A549 (cell line): Measurements from ENCODE around the gene NNMT. TPM values are rescaled to one million over a fixed set of nuclear protein-coding genes. Genes with fewer than 3 reads are reported as not detected.

Source experiments
- ATAC-seq, 2 experiments: fragments of 200-7000 bp in 1 of 2; fragments of >200 bp in 1 of 2; cut with Nextera tagmentation in 1 of 2; cut with Tn5 transposase in 1 of 2; 3 replicates each; pipeline versions ENCODE4 v1.8.0 to v1.9.1; 2018 to 2020; ENCODE audit warnings: mild to moderate bottlenecking in 1 of 2, moderate library complexity in 1 of 2
- CTCF ChIA-PET: fragments of 300-600 bp; sonication (Branson Sonifier 250); formaldehyde crosslinking; extraction: SDS; loops from one replicate; lab custom pipeline; 2021; ENCODE audit warnings: antibody characterized with exemption, inconsistent platforms; lab: Yijun Ruan, JAX
- POLR2A ChIA-PET: fragments of 350-600 bp; formaldehyde crosslinking; extraction: SDS; loops from one replicate; lab custom pipeline; 2021; ENCODE audit warnings: antibody characterized with exemption, inconsistent platforms; lab: Yijun Ruan, JAX
- DNase-seq, 2 experiments: peaks; one replicate each; pipeline versions ENCODE4 v3.0.0 to v3.0.0-alpha.2; 2011 to 2016; ENCODE audit warnings: low read depth in 1 of 2, low spot score in 1 of 2
- FAIRE-seq: peaks from 2 replicates; lab custom pipeline; 2011; peaks lifted over from hg19 to GRCh38; lab: Jason Lieb, UNC
- H3K27ac ChIP-seq, 2 experiments: fragments of >200 bp; sonication (Bioruptor Twin); formaldehyde crosslinking; 3 replicates each; pipeline ENCODE4 v1.5.1; 2016 to 2017
- H3K4me1 ChIP-seq: fragments of >200 bp; sonication (Bioruptor Twin); formaldehyde crosslinking; 3 replicates; pipeline ENCODE4 v1.6.1; 2016
- H3K4me2 ChIP-seq: fragments of >200 bp; sonication (Bioruptor Twin); formaldehyde crosslinking; 3 replicates; pipeline ENCODE4 v1.6.1; 2016
- H3K4me3 ChIP-seq: fragments of >200 bp; sonication (Bioruptor Twin); formaldehyde crosslinking; 3 replicates; pipeline ENCODE4 v1.5.1; 2016
- H3K9me3 ChIP-seq: fragments of >200 bp; sonication (Bioruptor Twin); formaldehyde crosslinking; 3 replicates; pipeline ENCODE4 v1.6.1; 2016
- CBX8 ChIP-seq: fragments of 200-600 bp; sonication (generic); IDR thresholded peaks from 2 replicates; pipeline ENCODE4 v1.6.1; 2016
- CHD2 ChIP-seq: fragments of 150-350 bp; IDR thresholded peaks from 2 replicates; pipeline ENCODE4 v1.6.1; 2014; ENCODE audit warnings: low read length; ENCODE audit not compliant: partially characterized antibody
- EHF ChIP-seq: fragments of 250-450 bp; sonication (Bioruptor Pico); IDR thresholded peaks from 2 replicates; pipeline ENCODE4 v1.5.0; 2020; ENCODE audit warnings: mild to moderate bottlenecking
- FOSL2 ChIP-seq, 2 experiments: fragments of 450-650 bp in 1 of 2; fragments of >200 bp in 1 of 2; sonication (Bioruptor Twin) in 1 of 2; formaldehyde crosslinking; IDR thresholded peaks; 2 replicates each; pipeline versions ENCODE4 v1.5.0 to v1.6.1; 2016 to 2020; ENCODE audit warnings: mild to moderate bottlenecking in 1 of 2, moderate library complexity in 1 of 2
- FOXS1 ChIP-seq: fragments of 250-450 bp; sonication (Bioruptor Pico); IDR thresholded peaks from 2 replicates; pipeline ENCODE4 v1.5.0; 2020; ENCODE audit warnings: mild to moderate bottlenecking, moderate library complexity
- GATA3 ChIP-seq: IDR thresholded peaks from 2 replicates; pipeline ENCODE4 v1.6.1; 2012; ENCODE audit warnings: borderline replicate concordance
- HEYL ChIP-seq: fragments of 250-450 bp; sonication (Bioruptor Pico); IDR thresholded peaks from 2 replicates; pipeline ENCODE4 v1.8.0; 2021; ENCODE audit warnings: mild to moderate bottlenecking, moderate library complexity
- JUN ChIP-seq, 2 experiments: fragments of >200 bp; sonication (Bioruptor Twin); formaldehyde crosslinking; IDR thresholded peaks; 2 replicates in 1 of 2; 3 replicates in 1 of 2; pipeline ENCODE4 v1.6.1; 2016 to 2017
- KDM1A ChIP-seq: fragments of 200-600 bp; sonication (generic); IDR thresholded peaks from 2 replicates; pipeline ENCODE4 v1.6.1; 2016; ENCODE audit warnings: low read depth, mild to moderate bottlenecking
- MAFK ChIP-seq: fragments of 450-650 bp; IDR thresholded peaks from 2 replicates; pipeline ENCODE4 v1.6.1; 2014; ENCODE audit not compliant: partially characterized antibody
- MAZ ChIP-seq: fragments of 150-350 bp; IDR thresholded peaks from 2 replicates; pipeline ENCODE4 v1.6.1; 2014; ENCODE audit warnings: antibody characterized with exemption, low read depth, low read length, borderline replicate concordance
- PHF8 ChIP-seq: fragments of 200-600 bp; sonication (generic); IDR thresholded peaks from 2 replicates; pipeline ENCODE4 v1.6.1; 2016; ENCODE audit warnings: low read depth, mild to moderate bottlenecking, antibody characterized with exemption, moderate library complexity, borderline replicate concordance
- POLR2AphosphoS2 ChIP-seq: conservative IDR thresholded peaks from 2 replicates; pipeline ENCODE4 v1.6.1; 2012; ENCODE audit warnings: low read length, improper control_type of control experiment, inconsistent platforms
- RARB ChIP-seq: fragments of 250-450 bp; sonication (Bioruptor Pico); IDR thresholded peaks from 2 replicates; pipeline ENCODE4 v1.8.0; 2021; ENCODE audit warnings: mild to moderate bottlenecking, moderate library complexity
- RNF2 ChIP-seq: fragments of 200-600 bp; sonication (generic); IDR thresholded peaks from 2 replicates; pipeline ENCODE4 v1.6.1; 2016; ENCODE audit warnings: low read depth, mild to moderate bottlenecking, antibody characterized with exemption, moderate library complexity, borderline replicate concordance
- SMC3 ChIP-seq: fragments of >200 bp; sonication (Bioruptor Twin); formaldehyde crosslinking; IDR thresholded peaks from 3 replicates; pipeline ENCODE4 v1.6.1; 2018; ENCODE audit warnings: inconsistent platforms
- SREBF2 ChIP-seq: fragments of 450-650 bp; IDR thresholded peaks from 2 replicates; pipeline ENCODE4 v1.6.1; 2014; ENCODE audit warnings: mild to moderate bottlenecking, moderate library complexity
- TP53 ChIP-seq: fragments of 250-450 bp; sonication (Bioruptor Pico); IDR thresholded peaks from 2 replicates; pipeline ENCODE4 v1.5.0; 2021; ENCODE audit warnings: mild to moderate bottlenecking, moderate library complexity
- ZNF302 ChIP-seq: fragments of 250-450 bp; sonication (Bioruptor Pico); IDR thresholded peaks from 2 replicates; pipeline ENCODE4 v1.9.0; 2021; ENCODE audit warnings: inconsistent platforms, mild to moderate bottlenecking, moderate library complexity
- ZSCAN20 ChIP-seq: fragments of 250-450 bp; sonication (Bioruptor Pico); IDR thresholded peaks from 2 replicates; pipeline ENCODE4 v1.8.0; 2022; ENCODE audit warnings: mild to moderate bottlenecking, moderate library complexity
- WGBS: methylation state at CpG from one replicate; pipeline ENCODE4 v1.1.6; 2017; ENCODE audit errors: missing lambda C conversion rate; 5-methylcytosine and 5-hydroxymethylcytosine counted together
- polyA plus RNA-seq, 4 experiments: library from polyadenylated mRNA; depleted of rRNA in 3 of 4; stranded (reverse); fragments of >200 nt; fragmentation: RNase III in 1 of 4; extraction: RNeasy Plus Mini Kit Qiagen cat#74134 plus additional on column Dnase treatment in 1 of 4; gene quantifications; 2 replicates in 3 of 4; 3 replicates in 1 of 4; pipeline ENCODE4 v1.2.3, GENCODE V29; 2011 to 2017
- TF ChIP-seq, protein P1 (sequence below): fragments of 250-450 bp; sonication (Bioruptor Pico); IDR thresholded peaks from 2 replicates; pipeline ENCODE4 v1.5.0; 2021; ENCODE audit warnings: mild to moderate bottlenecking, moderate library complexity, borderline replicate concordance
- TF ChIP-seq, protein P2 (sequence below): fragments of 250-450 bp; sonication (Bioruptor Pico); IDR thresholded peaks from 2 replicates; pipeline ENCODE4 v1.5.0; 2020; ENCODE audit warnings: low read depth, mild to moderate bottlenecking, moderate library complexity
- TF ChIP-seq, protein P3 (sequence below): IDR thresholded peaks from 2 replicates; pipeline ENCODE4 v1.6.1; 2012
- TF ChIP-seq, protein P4 (sequence below): fragments of >200 bp; sonication (Bioruptor Twin); formaldehyde crosslinking; IDR thresholded peaks from 2 replicates; pipeline ENCODE4 v1.6.1; 2016

The NNMT gene
- polyA plus RNA-seq, 2 of the 4 experiments (the other 2 are of a cell fraction): 285 to 421 TPM

DNA sequence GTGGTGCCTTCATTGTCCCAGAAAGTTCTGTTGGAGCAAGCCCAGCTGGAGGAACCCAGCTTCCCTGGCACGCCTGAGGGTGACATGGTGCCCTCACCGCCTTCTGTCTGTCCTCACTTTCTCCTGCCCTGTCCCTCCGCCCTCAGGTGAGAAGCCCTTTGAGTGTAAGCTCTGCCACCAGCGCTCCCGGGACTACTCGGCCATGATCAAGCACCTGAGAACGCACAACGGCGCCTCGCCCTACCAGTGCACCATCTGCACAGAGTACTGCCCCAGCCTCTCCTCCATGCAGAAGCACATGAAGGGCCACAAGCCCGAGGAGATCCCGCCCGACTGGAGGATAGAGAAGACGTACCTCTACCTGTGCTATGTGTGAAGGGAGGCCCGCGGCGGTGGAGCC lies 46.0 kb upstream of the NNMT start (continued):
- TF ChIP-seq RARB (CRISPR knock-in tag): no peak

DNA sequence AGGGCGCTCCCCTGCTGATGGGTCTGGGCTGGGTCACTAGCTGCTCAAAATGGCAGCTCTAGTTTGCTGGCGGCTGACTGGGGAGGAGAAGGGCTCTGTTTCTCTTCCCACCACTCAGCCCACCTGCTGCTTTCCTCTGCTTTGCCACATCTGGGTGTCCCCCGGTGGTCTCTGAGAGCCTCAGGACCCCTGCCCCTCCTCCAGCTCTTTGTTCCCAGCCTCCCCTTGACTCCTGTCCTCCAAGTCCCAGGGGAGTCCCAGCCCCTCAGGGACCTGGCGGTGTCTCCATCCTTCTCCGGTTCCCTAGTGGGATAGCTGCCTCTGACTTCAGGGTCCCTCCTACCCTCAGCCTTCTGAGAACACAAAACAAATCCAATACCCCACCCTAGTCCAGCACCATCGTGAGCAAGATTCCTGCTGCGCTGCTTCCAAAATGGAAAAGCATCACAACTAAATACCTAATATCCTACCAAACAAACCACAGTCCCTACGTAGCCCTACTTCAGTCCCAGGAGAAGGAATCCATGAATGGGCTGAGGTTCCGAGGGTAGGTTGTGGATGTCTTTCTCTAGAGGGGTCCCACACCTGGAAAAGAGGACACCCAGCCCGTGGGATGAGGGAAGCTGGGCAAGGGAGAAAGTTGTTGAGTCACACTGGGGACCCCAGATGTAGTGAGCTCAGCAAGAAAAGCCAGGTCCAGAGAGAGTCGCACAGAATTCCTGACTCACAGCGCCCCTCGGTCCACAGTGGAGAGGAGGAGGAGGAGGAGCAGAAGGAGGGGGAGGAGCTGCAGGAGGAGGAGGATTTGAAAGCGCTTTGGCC lies 45.0 kb upstream of the NNMT start:
- 66% methylated on average over 12 of the region's 14 CpGs for WGBS
- no peak overlapping the region for H3K27ac ChIP-seq
- no peak for TF ChIP-seq KDM1A
- no peak for TF ChIP-seq EHF (CRISPR knock-in tag)
- TF ChIP-seq FOXS1 (CRISPR knock-in tag): no peak
- TF ChIP-seq MAFK: no peak
- no peaks in the 10 kb centered on the region for H3K9me3 ChIP-seq
- CTCF ChIA-PET: interaction anchor here (1.2 to 6.2 kb wide), 2 partner anchors 10 to 214 kb away, joined by 3 to 56 read pairs; no protein-coding TSS in a partner anchor
- POLR2A ChIA-PET: no interaction called here
- H3K4me2 ChIP-seq: no peak overlapping the region
- no peaks in the 10 kb centered on the region for H3K4me1 ChIP-seq
- no peak for FAIRE-seq
- H3K4me3 ChIP-seq: no peak overlapping the region
- DNase-seq: no peak
- ATAC-seq: no peak

DNA sequence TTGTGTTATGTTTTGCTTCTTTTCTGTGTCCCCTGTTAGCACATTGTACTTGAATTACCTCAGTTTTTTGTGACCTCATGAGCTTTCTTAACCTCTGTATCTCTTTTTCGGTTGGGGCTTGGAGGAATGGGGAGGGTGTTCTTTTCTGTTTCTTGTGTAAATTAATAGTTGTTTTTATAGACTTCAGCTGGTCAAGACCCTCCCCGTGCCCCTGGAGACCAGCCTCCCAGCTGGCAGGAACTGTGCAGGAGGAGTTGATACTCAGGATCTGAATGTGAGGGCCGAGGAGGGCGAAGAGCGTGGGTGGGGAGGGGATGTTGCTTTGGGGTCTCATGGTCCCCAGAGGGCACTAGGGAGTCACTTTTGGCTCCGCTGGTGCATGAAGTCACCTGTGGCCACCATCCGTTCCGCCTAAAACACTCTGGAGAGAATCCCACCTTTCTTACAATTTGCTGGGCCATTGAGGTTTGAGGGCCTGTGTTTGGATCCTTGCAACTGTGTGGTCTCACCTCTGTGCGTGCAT lies 44.3 kb upstream of the NNMT start:
- ChIA-PET CTCF (interaction anchor here (1.2 to 6.2 kb wide), 2 partner anchors 9 to 215 kb away, joined by 3 to 56 read pairs; no protein-coding TSS in a partner anchor), POLR2A (no interaction called here)
- TF ChIP-seq CBX8: no peak
- TF ChIP-seq SMC3: no peak
- no peak for TF ChIP-seq CHD2
- no peak for TF ChIP-seq POLR2AphosphoS2
- TF ChIP-seq, protein P1, sequence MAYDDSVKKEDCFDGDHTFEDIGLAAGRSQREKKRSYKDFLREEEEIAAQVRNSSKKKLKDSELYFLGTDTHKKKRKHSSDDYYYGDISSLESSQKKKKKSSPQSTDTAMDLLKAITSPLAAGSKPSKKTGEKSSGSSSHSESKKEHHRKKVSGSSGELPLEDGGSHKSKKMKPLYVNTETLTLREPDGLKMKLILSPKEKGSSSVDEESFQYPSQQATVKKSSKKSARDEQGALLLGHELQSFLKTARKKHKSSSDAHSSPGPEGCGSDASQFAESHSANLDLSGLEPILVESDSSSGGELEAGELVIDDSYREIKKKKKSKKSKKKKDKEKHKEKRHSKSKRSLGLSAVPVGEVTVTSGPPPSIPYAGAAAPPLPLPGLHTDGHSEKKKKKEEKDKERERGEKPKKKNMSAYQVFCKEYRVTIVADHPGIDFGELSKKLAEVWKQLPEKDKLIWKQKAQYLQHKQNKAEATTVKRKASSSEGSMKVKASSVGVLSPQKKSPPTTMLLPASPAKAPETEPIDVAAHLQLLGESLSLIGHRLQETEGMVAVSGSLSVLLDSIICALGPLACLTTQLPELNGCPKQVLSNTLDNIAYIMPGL: no peak
- TF ChIP-seq FOXS1 (CRISPR knock-in tag): no peak
- no peak for TF ChIP-seq HEYL
- no peak for TF ChIP-seq TP53 (CRISPR knock-in tag)
- no peak for TF ChIP-seq MAZ
- no peak for TF ChIP-seq JUN (IDR thresholded peaks at IDR 0.05)
- TF ChIP-seq EHF (CRISPR knock-in tag): no peak
- TF ChIP-seq PHF8: no peak
- TF ChIP-seq, protein P2, sequence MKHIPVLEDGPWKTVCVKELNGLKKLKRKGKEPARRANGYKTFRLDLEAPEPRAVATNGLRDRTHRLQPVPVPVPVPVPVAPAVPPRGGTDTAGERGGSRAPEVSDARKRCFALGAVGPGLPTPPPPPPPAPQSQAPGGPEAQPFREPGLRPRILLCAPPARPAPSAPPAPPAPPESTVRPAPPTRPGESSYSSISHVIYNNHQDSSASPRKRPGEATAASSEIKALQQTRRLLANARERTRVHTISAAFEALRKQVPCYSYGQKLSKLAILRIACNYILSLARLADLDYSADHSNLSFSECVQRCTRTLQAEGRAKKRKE (CRISPR knock-in tag): no peak
- no peak for TF ChIP-seq SREBF2
- TF ChIP-seq ZSCAN20 (CRISPR knock-in tag): no peak
- TF ChIP-seq ZNF302 (CRISPR knock-in tag): no peak
- no peaks in the 10 kb centered on the region for H3K4me1 ChIP-seq
- 70% methylated on average over 9 of the region's 9 CpGs for WGBS
- no peak overlapping the region for H3K4me3 ChIP-seq
- no peak for DNase-seq
- no peak overlapping the region for H3K27ac ChIP-seq
- no peak for FAIRE-seq
- no peak for ATAC-seq
- no peaks in the 10 kb centered on the region for H3K9me3 ChIP-seq
- no peak overlapping the region for H3K4me2 ChIP-seq

DNA sequence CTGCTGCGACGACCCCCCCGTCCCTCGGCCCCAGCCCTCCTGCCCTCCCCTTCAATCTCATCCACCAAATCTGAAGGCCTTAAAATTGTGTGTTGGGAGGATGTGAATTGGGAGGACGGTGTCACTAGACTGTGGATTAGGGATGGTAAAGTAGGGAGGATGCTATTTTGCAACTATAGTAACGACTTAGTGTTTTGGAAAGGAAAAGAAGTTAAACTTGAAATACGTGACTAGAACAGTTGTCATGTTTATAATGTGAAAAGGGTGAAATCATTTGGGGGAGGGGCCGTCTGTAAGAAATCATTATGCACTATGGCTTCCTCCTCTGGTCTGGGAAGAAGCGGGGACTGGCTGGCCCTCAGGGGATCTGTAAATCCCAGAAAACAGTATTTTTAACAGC lies 43.4 kb upstream of the NNMT start:
- 28% methylated on average over 9 of the region's 9 CpGs for WGBS
- ChIA-PET POLR2A (no interaction called here), CTCF (interaction anchor here (0.6 to 6.2 kb wide), 2 partner anchors 8 to 453 kb away, joined by 3 to 56 read pairs; no protein-coding TSS in a partner anchor)
- Histone ChIP-seq H3K4me1 (no peaks in the 10 kb centered on the region), H3K27ac (no peak overlapping the region), H3K4me2 (no peak overlapping the region), H3K4me3 (no peak overlapping the region), H3K9me3 (no peaks in the 10 kb centered on the region)
- ATAC-seq: no peak
- no peak for DNase-seq
- FAIRE-seq: no peak
- TF ChIP-seq, protein P3, sequence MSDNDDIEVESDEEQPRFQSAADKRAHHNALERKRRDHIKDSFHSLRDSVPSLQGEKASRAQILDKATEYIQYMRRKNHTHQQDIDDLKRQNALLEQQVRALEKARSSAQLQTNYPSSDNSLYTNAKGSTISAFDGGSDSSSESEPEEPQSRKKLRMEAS: no peak
- TF ChIP-seq HEYL (no peak), FOSL2 (IDR thresholded peaks at IDR 0.05) (no peak), FOSL2 (CRISPR knock-in tag; IDR thresholded peaks at IDR 0.05) (no peak), GATA3 (no peak), RNF2 (no peak)
- TF ChIP-seq, protein P4, sequence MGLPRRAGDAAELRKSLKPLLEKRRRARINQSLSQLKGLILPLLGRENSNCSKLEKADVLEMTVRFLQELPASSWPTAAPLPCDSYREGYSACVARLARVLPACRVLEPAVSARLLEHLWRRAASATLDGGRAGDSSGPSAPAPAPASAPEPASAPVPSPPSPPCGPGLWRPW: no peak
